SK-N-SH (cell line): ENCODE data around the gene POP4. TPM values are rescaled to one million over a fixed set of nuclear protein-coding genes. Genes with fewer than 3 reads are reported as not detected.

Experiments used
- CTCF ChIA-PET: fragments of 300-600, 350-600 bp; formaldehyde crosslinking; extraction: SDS; loops from one replicate; lab custom pipeline; 2021; lab: Yijun Ruan, JAX
- POLR2A ChIA-PET: fragments of 350-600 bp; sonication (Branson Sonifier 250); formaldehyde crosslinking; extraction: SDS; loops from one replicate; lab custom pipeline; 2020; ENCODE audit warnings: antibody characterized with exemption, inconsistent platforms; lab: Yijun Ruan, JAX
- DNase-seq: peaks from one replicate; pipeline ENCODE4 v3.0.0; 2012
- H2AFZ ChIP-seq: fragments of 200-600 bp; sonication (generic); 2 replicates; pipeline ENCODE4 v1.8.1; 2016; ENCODE audit warnings: antibody characterized with exemption, mild to moderate bottlenecking, low read depth
- H3F3A ChIP-seq: fragments of 200-600 bp; sonication (generic); replicated peaks from 2 replicates; pipeline ENCODE3; 2016; ENCODE audit warnings: antibody characterized with exemption, mild to moderate bottlenecking; ENCODE audit not compliant: insufficient read depth
- H3K27ac ChIP-seq, 2 experiments: fragments of 200-500 bp in 1 of 2; fragments of 200-600 bp in 1 of 2; sonication (Bioruptor generic) in 1 of 2; sonication (generic), shearing (Covaris generic) in 1 of 2; 2 replicates each; pipeline versions ENCODE4 v1.5.1 to v1.6.1; 2014 to 2016; ENCODE audit warnings: low read depth in 2 of 2, inconsistent platforms in 1 of 2, low read length in 1 of 2, mild to moderate bottlenecking in 1 of 2, mixed read lengths in 1 of 2
- H3K27me3 ChIP-seq: fragments of 200-600 bp; sonication (generic), shearing (Covaris generic); 2 replicates; pipeline ENCODE4 v1.6.1; 2016; ENCODE audit warnings: mixed run types; ENCODE audit not compliant: insufficient read depth
- H3K36me3 ChIP-seq, 2 experiments: fragments of 200-500 bp in 1 of 2; fragments of 200-600 bp in 1 of 2; sonication (Bioruptor generic) in 1 of 2; sonication (generic) in 1 of 2; replicated peaks in 1 of 2; 2 replicates each; pipeline versions ENCODE3 to v1.5.1; 2014 to 2016; ENCODE audit warnings: low read length in 1 of 2, mild to moderate bottlenecking in 1 of 2; ENCODE audit not compliant: insufficient read depth in 2 of 2, control insufficient read depth in 1 of 2
- H3K4me1 ChIP-seq, 2 experiments: fragments of 200-500 bp in 1 of 2; fragments of 200-600 bp in 1 of 2; sonication (Bioruptor generic) in 1 of 2; sonication (generic), shearing (Covaris generic) in 1 of 2; 2 replicates each; pipeline versions ENCODE4 v1.5.1 to v1.6.1; 2014 to 2016; ENCODE audit warnings: low read depth in 1 of 2, low read length in 1 of 2, mixed run types in 1 of 2; ENCODE audit not compliant: insufficient read depth in 2 of 2, control insufficient read depth in 1 of 2
- H3K4me2 ChIP-seq: fragments of 200-600 bp; sonication (generic), shearing (Covaris generic); 2 replicates; pipeline ENCODE4 v1.6.1; 2017; ENCODE audit warnings: mixed run types
- H3K4me3 ChIP-seq, 2 experiments: fragments of 200-500 bp in 1 of 2; fragments of 200-600 bp in 1 of 2; sonication (Bioruptor generic) in 1 of 2; sonication (generic), shearing (Covaris generic) in 1 of 2; 2 replicates each; pipeline versions ENCODE4 v1.5.1 to v1.8.1; 2014 to 2016; ENCODE audit warnings: low read depth in 2 of 2, inconsistent platforms in 1 of 2, low read length in 1 of 2, mild to moderate bottlenecking in 1 of 2, mixed read lengths in 1 of 2, moderate library complexity in 1 of 2
- H3K79me2 ChIP-seq: fragments of 200-600 bp; sonication (generic); 2 replicates; pipeline ENCODE4 v1.8.1; 2017; ENCODE audit warnings: mild to moderate bottlenecking; ENCODE audit not compliant: insufficient read depth
- H3K9ac ChIP-seq: fragments of 200-600 bp; sonication (generic); 2 replicates; pipeline ENCODE4 v1.6.1; 2017; ENCODE audit warnings: mixed run types
- H3K9me2 ChIP-seq: fragments of 200-600 bp; sonication (generic); 2 replicates; pipeline ENCODE4 v1.6.1; 2017; ENCODE audit warnings: mixed run types
- H3K9me3 ChIP-seq: fragments of 200-600 bp; sonication (generic); 2 replicates; pipeline ENCODE4 v1.6.1; 2017; ENCODE audit warnings: mixed run types, mild to moderate bottlenecking, moderate library complexity
- H4K20me1 ChIP-seq: fragments of 200-600 bp; sonication (generic); 2 replicates; pipeline ENCODE4 v1.6.1; 2017; ENCODE audit warnings: mild to moderate bottlenecking, mixed run types; ENCODE audit not compliant: insufficient read depth
- CHD2 ChIP-seq: fragments of 150-350 bp; IDR thresholded peaks from 2 replicates; pipeline ENCODE4 v1.6.1; 2018; ENCODE audit warnings: low read length; ENCODE audit not compliant: partially characterized antibody
- ELF1 ChIP-seq: IDR thresholded peaks from 2 replicates; pipeline ENCODE4 v1.4.0; 2012
- EZH2phosphoT487 ChIP-seq: fragments of 200-600 bp; sonication (generic); IDR thresholded peaks from 2 replicates; pipeline ENCODE4 v1.6.1; 2017; ENCODE audit warnings: low read depth, mixed run types, mild to moderate bottlenecking, antibody characterized with exemption, moderate library complexity, borderline replicate concordance
- FOSL2 ChIP-seq: IDR thresholded peaks from 2 replicates; pipeline ENCODE4 v1.4.0; 2012; ENCODE audit warnings: low read depth, mild to moderate bottlenecking, moderate library complexity, borderline replicate concordance
- IRF3 ChIP-seq: fragments of 150-350 bp; IDR thresholded peaks from 2 replicates; pipeline ENCODE4 v1.6.1; 2016; ENCODE audit warnings: mild to moderate bottlenecking, low read depth, low read length
- MEF2A ChIP-seq: IDR thresholded peaks from 2 replicates; pipeline ENCODE4 v1.4.0; 2012; ENCODE audit warnings: low read depth, borderline replicate concordance
- MXI1 ChIP-seq: IDR thresholded peaks from 2 replicates; pipeline ENCODE4 v1.6.1; 2012; ENCODE audit warnings: mild to moderate bottlenecking, low read depth, low read length, improper control_type of control experiment
- NFIC ChIP-seq: IDR thresholded peaks from 2 replicates; pipeline ENCODE4 v1.4.0; 2012; ENCODE audit warnings: borderline replicate concordance
- NRF1 ChIP-seq: IDR thresholded peaks from 2 replicates; pipeline ENCODE4 v1.6.1; 2012; ENCODE audit warnings: low read depth, mild to moderate bottlenecking, low read length
- SMC3 ChIP-seq: IDR thresholded peaks from 2 replicates; pipeline ENCODE4 v1.6.1; 2012; ENCODE audit warnings: low read depth, low read length, improper control_type of control experiment
- TAF1 ChIP-seq: IDR thresholded peaks from 2 replicates; pipeline ENCODE4 v1.6.1; 2012; ENCODE audit warnings: low read depth, mild to moderate bottlenecking, low read length, moderate library complexity, borderline replicate concordance
- TCF12 ChIP-seq: IDR thresholded peaks from 2 replicates; pipeline ENCODE4 v1.4.0; 2012
- USF1 ChIP-seq: IDR thresholded peaks from 2 replicates; pipeline ENCODE4 v1.4.0; 2012; ENCODE audit warnings: low read depth, borderline replicate concordance
- USF2 ChIP-seq: fragments of 150-350 bp; IDR thresholded peaks from 2 replicates; pipeline ENCODE4 v1.6.1; 2017; ENCODE audit warnings: antibody characterized with exemption, low read length, low read depth, borderline replicate concordance
- YY1 ChIP-seq: IDR thresholded peaks from 2 replicates; pipeline ENCODE4 v1.4.0; 2012; ENCODE audit warnings: low read depth, mild to moderate bottlenecking
- WGBS: methylation state at CpG from one replicate; pipeline ENCODE4 v1.1.6; 2017; ENCODE audit warnings: low lambda C conversion rate; 5-methylcytosine and 5-hydroxymethylcytosine counted together
- polyA plus RNA-seq, 3 experiments: library from polyadenylated mRNA; depleted of rRNA; stranded (reverse); fragments of >200 nt; gene quantifications; 2 replicates each; pipeline ENCODE4 v1.2.3, GENCODE V29; 2012

POP4 gene
- polyA plus RNA-seq, 1 of the 3 experiments (the other 2 are of a cell fraction): 75.4 TPM

- CTCF ChIA-PET: interaction anchor here (2.0 to 2.6 kb wide), 2 partner anchors 59 to 80 kb away, joined by 8 to 9 read pairs; no protein-coding TSS in a partner anchor
- no peaks in the 10 kb centered on the region for H3K9me3 ChIP-seq
- H3K4me2 ChIP-seq: no peak overlapping the region
- no peak overlapping the region for H3K9ac ChIP-seq
- DNase-seq: no peak
- H3K27ac ChIP-seq: no peak overlapping the region
- no peaks in the 10 kb centered on the region for H3K9me2 ChIP-seq
- TF ChIP-seq SMC3 (no peak), MEF2A (no peak), IRF3 (no peak), YY1 (no peak), NRF1 (no peak), FOSL2 (no peak), USF2 (no peak)
- H2AFZ ChIP-seq: no peak overlapping the region
- H3K4me1 ChIP-seq: no peaks in the 10 kb centered on the region
- H3K4me3 ChIP-seq: no peak overlapping the region
- 52% methylated on average over 6 of the region's 6 CpGs for WGBS
- no peaks in the 10 kb centered on the region for H3F3A ChIP-seq
- POLR2A ChIA-PET: no interaction called here
- no peaks in the 10 kb centered on the region for H4K20me1 ChIP-seq
- H3K27me3 ChIP-seq: no peaks in the 10 kb centered on the region; the same call in 1 of the 2 replicates
- no peaks in the 10 kb centered on the region for H3K36me3 ChIP-seq
- H3K79me2 ChIP-seq: no peaks in the 10 kb centered on the region
These were observed 29.9 kb downstream of the POP4 start for GRCh38 chr19:29635963-29636362.

GRCh38 chr19:29636553-29637360 is 30.7 kb downstream of the POP4 start:
- Histone ChIP-seq H3K79me2 (no peaks in the 10 kb centered on the region), H3F3A (no peaks in the 10 kb centered on the region), H3K4me2 (no peak overlapping the region), H3K9me3 (no peaks in the 10 kb centered on the region), H2AFZ (no peak overlapping the region), H3K4me3 (no peak overlapping the region), H3K36me3 (no peaks in the 10 kb centered on the region), H3K27me3 (no peaks in the 10 kb centered on the region; the same call in 1 of the 2 replicates), H3K9me2 (no peaks in the 10 kb centered on the region), H3K4me1 (no peaks in the 10 kb centered on the region), H3K27ac (no peak overlapping the region), H4K20me1 (no peaks in the 10 kb centered on the region), H3K9ac (no peak overlapping the region)
- no peak for DNase-seq
- ChIA-PET POLR2A (no interaction called here), CTCF (interaction anchor here (2.0 to 2.6 kb wide), 2 partner anchors 58 to 80 kb away, joined by 8 to 9 read pairs; no protein-coding TSS in a partner anchor)
- 52% methylated on average over 12 of the region's 12 CpGs for WGBS
- TF ChIP-seq CHD2 (no peak), USF1 (no peak), TAF1 (no peak), TCF12 (no peak), EZH2phosphoT487 (no peak), MXI1 (no peak), ELF1 (no peak), NFIC (no peak)
